HG03095 (cell line): ENCODE data around the gene MARK1.

Experiments
- ATAC-seq: cut with Tn5 transposase; IDR thresholded peaks from one replicate; pipeline ENCODE4 v1.9.1; 2021; ENCODE audit warnings: moderate library complexity; ENCODE audit not compliant: unreplicated experiment

The MARK1 gene

DNA sequence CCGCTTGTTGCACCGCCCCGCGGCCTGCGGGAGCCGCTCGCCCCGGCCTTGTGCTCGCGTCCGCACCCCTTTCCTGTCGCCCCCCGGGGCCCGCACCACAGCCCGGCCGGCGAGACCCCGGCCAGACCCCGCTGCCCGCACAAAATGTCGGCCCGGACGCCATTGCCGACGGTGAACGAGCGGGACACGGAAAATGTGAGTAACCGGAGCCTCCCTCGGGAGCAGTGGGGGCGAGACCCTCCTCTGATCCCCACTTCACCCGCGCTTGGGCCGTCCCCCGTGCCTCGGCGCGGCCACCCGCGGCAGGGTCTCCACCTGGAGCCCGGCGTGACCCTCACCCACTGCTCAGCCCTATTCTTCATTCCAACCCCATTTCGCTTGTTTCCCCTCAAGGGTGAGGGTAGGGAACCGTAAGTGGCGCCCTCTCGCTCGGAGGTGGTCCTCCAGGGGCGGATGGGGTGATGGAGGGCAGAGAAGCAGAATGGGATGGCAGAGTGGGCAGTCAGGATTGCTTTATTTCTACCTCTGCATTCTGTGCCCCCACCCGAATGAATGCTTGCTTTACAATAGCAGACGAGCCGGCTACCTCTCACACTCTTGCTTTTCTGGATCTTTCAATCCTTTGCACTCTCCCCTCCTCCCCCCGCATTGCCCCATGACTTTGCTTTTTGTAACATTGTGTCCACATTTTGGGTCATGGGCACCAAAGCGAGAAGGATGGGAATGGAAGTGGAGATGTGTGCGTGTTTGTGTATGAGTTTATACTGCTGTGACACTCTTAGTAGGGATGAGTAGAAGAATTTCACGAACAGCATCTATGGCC is 954 bp downstream of the MARK1 start:
- ATAC-seq, result peak; percentile 8

DNA sequence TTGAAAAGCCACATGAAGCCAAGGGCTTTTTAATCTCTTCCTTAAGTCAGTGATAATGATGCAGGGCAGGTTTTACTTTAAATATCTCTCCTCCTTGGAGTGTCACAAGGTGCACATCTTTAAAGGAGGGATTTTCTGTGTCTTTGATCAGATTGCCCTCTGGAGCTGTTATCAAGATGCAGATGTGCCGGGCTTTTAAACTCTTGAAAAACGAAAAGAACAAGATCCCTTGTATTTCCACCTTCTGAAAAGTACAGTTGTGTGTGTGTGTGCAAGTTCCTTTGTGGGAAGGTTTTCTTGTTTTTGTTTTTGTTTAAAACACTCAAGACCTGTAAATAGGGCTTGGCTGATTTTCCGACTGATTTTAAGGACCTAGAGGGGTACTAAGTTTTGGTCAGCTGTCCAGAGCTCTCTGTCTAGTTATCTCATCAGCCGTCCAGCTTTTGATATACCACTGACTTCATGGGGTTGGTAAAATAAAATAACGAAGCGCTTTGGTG is 1.6 kb downstream of the MARK1 start:
- no peak for ATAC-seq

DNA sequence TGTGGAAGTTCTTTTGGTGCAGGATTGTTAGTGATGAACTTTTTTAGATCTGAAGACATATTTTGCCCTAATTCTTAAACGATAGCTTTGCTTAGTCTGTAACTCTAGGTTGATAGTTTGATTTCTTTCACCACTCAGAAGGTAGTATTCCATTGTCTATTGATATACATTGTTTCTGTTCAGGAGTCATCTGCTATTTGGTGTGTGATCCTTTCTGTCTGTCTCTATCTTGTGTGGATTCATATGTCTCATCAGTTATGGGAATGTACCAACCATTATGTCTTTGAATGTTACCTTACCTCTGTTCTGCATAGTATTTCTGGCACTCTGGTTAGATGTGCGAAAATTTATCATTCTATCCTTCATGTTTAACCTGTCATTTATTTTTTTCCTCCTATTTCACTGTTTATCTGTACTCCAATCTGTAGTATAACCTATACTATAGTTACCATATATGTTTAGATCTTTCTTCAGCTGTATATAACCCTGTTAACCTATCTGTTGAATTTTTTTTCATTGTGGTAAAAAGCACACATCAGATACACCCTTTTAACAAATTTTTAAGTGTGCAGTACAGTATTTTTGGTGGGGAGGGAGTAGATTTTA is 5.7 kb downstream of the MARK1 start:
- ATAC-seq, result no peak

DNA sequence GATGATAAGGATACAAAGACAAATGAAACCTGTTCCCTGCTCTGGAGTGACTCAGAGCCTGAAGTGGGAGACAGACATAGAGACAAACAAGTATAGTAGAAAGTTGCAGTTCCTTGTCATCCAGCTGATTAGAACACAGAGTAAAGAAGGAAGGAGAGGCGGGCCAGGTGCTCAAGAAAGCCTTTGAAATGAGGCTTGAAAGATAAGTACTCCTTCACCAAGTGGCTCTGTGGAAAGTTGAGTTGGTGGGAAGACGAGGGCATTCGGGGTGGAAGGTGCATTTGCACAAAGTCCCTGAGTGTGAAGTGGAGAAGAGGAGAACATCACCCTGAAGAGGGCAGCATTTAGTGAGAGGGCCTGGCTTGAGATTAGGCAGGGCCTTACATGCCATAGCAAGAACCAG is 17.0 kb downstream of the MARK1 start:
- no peak for ATAC-seq

DNA sequence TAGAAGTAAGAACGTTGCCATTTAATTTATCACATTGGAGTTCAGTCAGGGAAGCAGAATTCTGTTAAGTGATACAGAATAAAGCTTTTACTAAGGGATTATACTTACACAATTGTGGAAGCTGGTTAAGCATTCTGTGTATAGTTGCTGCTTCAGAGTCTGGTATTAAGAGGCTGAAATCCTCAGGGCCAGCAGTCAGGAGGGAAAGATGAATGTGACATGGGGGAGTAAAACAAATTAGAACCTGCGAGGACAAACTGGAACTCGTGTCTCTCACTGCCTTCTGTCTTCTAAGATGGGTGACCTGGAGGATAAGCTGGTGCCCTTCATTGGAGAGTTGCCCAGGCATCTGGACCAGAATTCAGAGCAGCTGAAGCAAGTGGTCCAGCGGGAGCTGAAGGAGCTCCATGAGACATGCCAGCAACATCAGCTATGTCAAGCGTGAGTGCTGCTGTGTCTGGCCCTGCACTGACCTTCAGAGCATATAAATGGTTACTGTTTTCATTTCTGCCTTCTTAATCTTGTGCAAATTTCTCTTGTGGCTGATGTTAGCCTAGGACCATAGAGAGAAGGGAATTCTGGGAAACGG is 23.0 kb downstream of the MARK1 start:
- no peak for ATAC-seq

DNA sequence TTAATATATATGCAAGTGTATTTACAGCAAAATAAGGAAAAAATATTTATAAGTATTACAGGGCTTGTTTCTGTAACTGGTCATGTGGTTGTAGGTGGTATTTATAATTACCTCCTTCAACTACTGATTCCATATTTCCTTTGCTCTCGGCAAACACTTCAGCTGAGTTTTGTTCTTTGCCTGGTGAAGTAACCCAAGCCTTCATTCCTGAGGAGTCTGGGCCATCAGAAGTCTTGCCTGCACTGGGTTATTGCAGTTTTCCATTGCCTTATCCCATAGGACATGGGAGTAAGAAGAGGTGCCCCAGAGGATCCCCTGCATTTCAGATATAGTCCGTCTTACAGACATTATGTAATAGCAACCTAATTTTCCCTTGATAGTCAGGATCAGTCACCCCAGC is 23.8 kb downstream of the MARK1 start:
- no peak for ATAC-seq

DNA sequence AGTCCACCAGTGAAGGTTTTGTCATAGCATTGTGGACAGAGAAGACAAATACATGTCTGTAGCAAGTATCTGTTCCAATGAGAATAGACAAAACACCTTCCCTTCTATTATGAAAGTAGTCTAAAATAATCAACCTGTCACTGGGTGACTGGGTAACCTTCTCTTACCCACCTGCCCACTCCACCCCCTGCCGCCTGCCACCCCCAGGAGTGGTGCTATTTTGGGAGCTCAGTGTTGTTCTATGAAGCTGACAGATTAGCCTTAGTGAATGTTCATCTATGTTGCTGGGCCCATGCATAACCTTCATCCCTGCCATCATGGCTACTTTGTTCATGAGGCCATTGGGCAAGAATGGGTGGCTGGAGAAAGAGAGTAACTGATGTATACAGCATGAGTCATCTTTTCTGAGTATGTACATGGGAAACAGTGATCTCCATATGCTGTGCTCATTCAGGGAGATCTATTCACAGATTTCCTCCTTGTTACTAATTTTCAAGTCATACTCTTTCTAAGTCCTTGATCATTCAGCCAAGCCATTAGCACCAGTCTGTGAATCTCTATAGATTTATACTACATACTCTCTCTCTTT is 24.8 kb downstream of the MARK1 start:
- no peak for ATAC-seq

DNA sequence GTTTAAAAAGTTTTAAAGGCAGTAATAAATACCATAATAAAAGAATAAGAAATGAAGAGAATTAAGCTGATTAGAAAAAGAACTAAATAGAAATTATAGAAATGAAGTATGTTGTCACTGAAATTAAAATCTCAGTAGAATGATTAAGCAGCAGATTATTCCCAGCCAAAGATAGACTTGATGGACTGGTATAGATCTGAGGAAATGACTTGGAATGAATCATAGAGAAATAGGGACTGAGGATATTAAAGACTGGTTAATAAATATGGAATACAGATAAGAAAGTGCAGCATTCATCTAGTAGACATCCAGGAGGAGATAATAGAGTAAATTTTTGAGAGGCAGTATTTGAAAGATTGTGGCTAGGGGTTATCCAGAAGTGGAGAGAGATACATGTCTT is 28.7 kb downstream of the MARK1 start:
- no peak for ATAC-seq

DNA sequence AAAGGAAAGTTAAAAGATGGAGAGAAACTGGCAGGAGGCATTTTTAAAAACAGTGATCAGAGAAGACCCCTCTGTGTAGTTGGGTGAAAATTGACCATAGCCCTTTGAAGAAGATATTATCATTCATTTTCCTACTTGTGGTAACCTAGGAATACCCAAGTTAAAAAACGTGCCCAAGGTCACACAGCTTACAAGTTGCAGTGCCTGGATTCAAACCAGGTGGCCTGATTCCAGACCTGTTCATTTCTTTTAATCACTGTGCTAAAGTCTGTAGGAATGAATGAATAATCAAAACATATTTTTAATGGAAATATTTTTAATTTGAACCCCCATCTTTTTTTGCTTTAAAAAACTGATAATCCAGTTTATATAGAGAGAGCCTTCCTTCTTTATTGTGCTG is 35.6 kb downstream of the MARK1 start:
- ATAC-seq, result no peak

DNA sequence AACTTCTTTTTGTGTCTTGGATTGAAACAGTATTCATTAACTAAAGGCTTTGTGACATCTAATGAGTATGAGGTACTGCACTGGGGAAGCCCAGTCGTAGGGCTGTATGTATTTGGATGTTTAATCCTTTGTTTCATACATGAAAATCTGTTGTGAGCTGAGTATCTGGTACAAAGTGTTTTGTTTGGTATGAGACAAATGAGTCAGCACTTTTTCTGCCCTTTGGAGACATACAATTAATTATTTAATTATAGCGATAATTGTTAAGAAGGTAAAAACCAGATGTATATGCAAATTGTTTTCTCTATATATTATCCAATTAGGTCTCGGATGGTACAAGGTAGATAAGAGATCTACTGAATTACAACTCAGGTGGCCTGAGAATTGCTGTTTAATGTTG is 36.3 kb downstream of the MARK1 start:
- ATAC-seq, result no peak

DNA sequence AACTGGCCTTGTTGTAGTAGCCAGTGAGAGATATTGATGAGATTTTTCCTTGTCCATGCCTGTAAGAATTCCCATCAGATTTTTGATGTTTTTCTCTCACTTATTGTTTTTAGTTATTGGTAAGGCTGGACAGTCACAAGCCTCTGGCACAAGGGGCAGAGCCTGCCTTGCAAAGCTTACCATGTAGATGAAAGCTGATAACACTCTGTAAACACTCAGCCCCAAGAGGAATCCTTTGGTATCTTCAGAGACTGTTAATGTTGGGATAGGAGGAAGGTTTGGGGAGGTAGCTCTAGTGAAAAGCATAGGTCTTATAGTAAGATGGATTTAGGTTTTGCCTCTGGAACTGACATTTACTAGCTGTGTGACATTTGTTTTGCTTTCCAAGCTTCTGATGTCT is 37.7 kb downstream of the MARK1 start:
- ATAC-seq, result no peak

DNA sequence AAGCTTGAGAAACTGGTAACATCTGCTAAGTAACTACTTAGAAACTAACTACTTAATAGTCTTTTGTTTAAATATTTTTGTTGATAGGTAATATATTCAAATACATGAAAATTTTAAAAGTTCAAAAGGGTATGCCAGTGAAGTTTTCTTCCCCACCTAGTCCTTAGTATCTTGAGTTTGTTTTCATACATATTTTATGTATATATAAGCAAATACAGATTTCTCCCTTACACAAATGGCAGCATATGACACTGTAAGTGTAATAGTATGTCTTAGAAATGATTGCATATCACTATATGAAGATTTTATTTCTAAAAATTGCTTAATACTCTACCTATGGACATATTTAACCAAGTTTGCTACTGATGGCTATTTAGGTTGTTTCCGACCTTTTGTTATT is 38.9 kb downstream of the MARK1 start:
- no peak for ATAC-seq

DNA sequence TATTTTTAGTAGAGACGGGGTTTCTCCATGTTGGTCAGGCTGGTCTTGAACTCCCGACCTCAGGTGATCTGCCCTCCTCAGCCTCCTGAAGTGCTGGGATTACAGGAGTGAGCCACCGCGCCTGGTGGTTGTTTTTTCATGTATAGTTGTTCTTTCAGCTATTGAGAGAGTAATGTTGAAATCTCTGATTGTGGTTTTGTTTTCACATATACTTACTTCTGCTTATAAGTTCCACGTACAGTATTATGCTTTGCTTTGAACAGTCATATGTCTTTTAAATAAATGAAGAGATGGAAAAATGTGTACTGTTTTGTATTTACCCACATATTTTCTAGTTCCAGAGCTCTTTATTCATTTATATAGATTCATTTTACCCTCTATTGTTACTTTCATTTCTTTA is 44.5 kb downstream of the MARK1 start:
- ATAC-seq, result no peak

DNA sequence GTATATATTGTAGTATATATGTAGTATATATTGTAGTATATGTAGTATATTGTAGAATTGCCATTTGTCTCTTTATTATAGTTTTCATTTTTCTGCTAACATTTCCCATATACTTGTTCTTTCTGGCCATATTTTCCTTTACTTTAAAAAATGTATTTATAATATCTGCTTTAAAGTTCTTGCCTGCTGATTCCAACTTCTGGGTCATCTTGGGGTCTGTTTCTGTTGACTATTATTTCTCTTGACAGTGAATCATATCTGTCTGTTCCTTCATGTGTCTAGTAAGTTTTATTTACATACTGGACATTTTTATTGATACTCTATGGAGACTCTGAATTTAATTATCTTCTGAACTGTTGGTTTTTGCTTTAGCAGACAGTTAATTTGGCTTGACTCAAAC is 45.9 kb downstream of the MARK1 start:
- no peak for ATAC-seq

DNA sequence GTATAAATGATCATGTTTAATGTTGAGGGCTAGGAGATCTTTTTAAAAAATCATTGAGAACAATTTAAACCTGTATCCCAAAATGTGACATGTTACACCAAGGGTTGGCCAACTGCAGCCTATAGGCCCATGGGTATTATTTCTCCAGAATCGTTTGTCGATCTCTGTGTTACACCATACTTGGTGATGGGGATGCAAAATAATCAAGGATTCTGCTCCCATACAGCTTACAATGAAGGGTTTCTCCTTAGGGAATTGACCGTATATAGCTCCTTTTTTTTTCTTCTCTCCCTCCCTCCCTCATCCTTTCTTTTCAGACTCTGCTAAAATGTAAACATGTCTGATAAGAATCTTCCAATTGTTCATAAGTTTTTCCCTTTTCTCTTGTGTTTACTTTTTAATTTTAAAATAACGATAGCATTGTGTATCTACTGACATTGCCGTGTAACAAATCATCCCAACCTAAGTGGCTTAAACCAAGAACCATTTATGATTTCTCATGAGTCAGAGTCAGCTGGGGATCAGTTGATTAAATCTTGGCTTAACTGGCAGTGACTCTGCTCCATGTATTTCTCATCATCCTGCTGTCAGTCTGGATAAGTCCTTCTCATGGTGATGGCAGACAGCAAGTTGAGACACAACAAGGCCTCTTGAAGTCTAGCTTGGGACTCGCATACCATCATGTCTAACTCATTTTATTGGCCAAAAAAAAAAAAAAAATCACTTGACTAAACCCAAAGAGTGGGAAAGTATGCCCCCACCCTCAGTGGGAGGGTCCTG is 48.0 kb downstream of the MARK1 start:
- ATAC-seq, result no peak

DNA sequence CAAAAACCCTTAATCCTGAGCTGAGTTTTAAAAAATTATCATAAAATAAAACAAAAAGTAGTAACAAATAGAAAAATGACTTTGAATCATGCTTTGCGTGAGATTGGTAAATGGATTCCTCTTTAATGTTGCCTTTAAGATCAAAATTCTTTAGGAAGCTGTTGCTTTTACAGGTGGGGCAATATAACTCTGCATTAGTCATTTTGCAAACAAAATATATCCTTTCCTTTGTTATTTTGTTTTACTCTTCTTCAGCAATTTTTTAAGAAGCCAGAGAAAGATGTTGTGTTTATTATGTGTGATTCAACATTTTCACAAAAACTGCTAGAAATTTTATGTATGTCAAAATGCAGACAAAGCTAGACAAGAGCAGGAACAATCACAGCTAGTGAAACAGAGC is 50.0 kb downstream of the MARK1 start:
- ATAC-seq, result no peak

DNA sequence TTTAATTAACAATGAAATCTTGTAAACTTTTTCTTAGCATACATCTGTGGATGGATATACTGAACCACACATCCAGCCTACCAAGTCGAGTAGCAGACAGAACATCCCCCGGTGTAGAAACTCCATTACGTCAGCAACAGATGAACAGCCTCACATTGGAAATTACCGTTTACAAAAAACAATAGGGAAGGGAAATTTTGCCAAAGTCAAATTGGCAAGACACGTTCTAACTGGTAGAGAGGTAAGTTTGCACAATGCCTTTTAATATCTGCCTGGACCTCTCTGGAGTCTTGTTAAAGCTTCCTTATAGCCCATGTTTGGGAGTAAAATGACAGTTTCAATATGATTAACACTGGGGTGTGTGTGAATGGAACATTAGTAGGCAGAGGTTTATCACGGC is 51.4 kb downstream of the MARK1 start:
- no peak for ATAC-seq

DNA sequence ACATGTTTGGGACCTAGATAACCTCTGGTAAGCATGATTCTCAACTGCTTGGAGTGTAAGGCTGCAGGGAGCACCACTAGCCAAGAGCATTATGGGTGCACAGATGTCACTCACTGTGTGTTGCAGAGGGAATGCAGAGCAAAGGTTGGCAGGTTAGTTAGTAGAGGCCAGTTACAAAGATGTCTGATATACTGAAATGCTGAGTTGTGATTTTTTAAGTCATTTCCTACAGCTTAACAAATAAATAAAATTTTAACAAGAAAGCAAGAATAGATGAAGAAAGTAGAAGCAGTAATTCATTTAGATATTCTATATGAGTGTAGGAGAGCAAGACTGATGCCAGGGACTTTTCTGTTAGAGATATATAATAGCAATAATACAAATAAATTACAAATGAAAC is 64.8 kb downstream of the MARK1 start:
- ATAC-seq, result no peak

DNA sequence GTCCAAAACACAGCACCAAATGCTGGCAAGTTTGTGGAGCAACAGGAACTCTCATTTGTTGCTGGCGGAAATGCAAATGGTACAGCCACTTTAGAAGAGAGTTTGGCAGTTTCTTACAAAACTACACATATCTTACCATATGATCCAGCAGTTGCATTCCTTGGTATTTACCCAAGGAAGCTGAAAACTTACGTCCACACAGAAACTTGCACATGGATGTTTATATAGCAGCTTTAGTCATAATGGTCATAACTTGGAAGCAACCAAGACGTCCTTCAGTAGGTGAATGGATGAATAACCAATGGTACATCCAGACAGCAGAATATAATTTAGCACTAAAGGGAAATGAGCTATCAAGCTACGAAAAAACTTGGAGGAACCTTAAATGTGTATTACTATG is 66.4 kb downstream of the MARK1 start:
- no peak for ATAC-seq

DNA sequence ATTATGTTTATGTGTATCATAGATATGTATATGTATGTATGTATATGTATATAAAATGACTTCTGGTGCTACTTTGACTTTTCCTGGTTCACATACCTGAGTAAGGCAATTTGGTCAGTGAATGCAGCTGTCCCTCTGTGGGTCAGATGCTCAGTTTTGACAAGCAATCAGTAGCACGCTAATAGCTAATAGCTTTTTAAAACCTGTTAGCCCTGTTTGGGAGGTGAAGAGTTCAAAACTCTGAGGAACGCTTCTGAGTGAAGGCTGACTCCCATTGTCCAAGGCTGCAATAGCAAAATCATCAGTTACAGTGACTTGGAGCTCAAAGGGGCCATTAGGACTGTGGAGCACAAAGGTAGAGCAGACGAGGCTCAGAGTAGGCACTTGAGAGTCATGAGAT is 67.2 kb downstream of the MARK1 start:
- no peak for ATAC-seq

DNA sequence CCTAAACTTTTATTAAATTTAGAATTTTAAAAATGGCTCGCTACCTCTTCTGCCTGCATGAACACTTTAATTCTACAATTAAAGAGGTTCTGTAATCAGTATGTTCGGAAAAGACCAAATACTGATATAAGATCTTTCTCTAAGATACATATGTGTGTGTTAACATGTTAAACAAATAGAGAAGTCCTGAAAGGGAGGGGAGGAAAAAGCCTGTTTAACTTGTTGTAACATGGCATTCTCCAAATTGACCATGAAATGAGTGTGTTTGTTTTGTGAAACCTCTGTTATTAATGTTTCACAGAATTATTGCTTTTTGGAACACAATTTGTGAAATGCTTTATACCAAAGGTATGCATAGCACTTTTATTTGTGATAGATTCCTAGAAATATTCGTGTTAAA is 77.0 kb downstream of the MARK1 start:
- ATAC-seq, result no peak
